NT2/D1 (cell line): Measurements from ENCODE around the gene ZFHX3.

Experiments used
- DNase-seq: peaks from one replicate; pipeline ENCODE4 v3.0.0-alpha.2; 2011; ENCODE audit warnings: low read depth, low spot score
- H3K27me3 ChIP-seq: 2 replicates; pipeline ENCODE4 v1.6.0; 2011; ENCODE audit warnings: mild to moderate bottlenecking; ENCODE audit not compliant: insufficient read length, insufficient read depth
- H3K36me3 ChIP-seq: 2 replicates; pipeline ENCODE4 v1.6.1; 2011; ENCODE audit warnings: mild to moderate bottlenecking, low read length, mixed read lengths; ENCODE audit not compliant: insufficient read depth, insufficient read length
- H3K4me1 ChIP-seq: 2 replicates; pipeline ENCODE4 v1.5.1; 2011; ENCODE audit not compliant: insufficient read depth, insufficient read length
- H3K4me3 ChIP-seq: 2 replicates; pipeline ENCODE4 v1.5.1; 2011; ENCODE audit warnings: low read depth; ENCODE audit not compliant: insufficient read length
- H3K9ac ChIP-seq: 2 replicates; pipeline ENCODE4 v1.6.0; 2011; ENCODE audit warnings: low read depth; ENCODE audit not compliant: insufficient read length
- H3K9me3 ChIP-seq: 2 replicates; pipeline ENCODE4 v1.5.1; 2011; ENCODE audit warnings: mild to moderate bottlenecking, low read length; ENCODE audit not compliant: insufficient read depth
- SUZ12 ChIP-seq: IDR thresholded peaks from 2 replicates; pipeline ENCODE4 v1.6.1; 2011; ENCODE audit not compliant: insufficient read length, insufficient read depth; ENCODE audit errors: extremely low read depth
- YY1 ChIP-seq: IDR thresholded peaks from 2 replicates; pipeline ENCODE4 v1.6.1; 2011; ENCODE audit not compliant: insufficient read length, insufficient read depth
- ZNF274 ChIP-seq: IDR thresholded peaks from 2 replicates; pipeline ENCODE4 v1.6.1; 2011; ENCODE audit warnings: mild to moderate bottlenecking, low read depth, low read length

ZFHX3 gene

GRCh38 chr16:72930396-72930795, 117.5 kb downstream of the ZFHX3 start:
- TF ChIP-seq YY1, result no peak
- TF ChIP-seq SUZ12, result no peak
- TF ChIP-seq ZNF274, result no peak
- no peak overlapping the region for H3K9ac ChIP-seq
- H3K4me1 ChIP-seq, result peaks cover 2% of the 10 kb centered on the region
- no peaks in the 10 kb centered on the region for H3K36me3 ChIP-seq
- no peaks in the 10 kb centered on the region for H3K9me3 ChIP-seq
- DNase-seq, result no peak
- H3K4me3 ChIP-seq, result no peak overlapping the region
- H3K27me3 ChIP-seq, result no peaks in the 10 kb centered on the region

DNA sequence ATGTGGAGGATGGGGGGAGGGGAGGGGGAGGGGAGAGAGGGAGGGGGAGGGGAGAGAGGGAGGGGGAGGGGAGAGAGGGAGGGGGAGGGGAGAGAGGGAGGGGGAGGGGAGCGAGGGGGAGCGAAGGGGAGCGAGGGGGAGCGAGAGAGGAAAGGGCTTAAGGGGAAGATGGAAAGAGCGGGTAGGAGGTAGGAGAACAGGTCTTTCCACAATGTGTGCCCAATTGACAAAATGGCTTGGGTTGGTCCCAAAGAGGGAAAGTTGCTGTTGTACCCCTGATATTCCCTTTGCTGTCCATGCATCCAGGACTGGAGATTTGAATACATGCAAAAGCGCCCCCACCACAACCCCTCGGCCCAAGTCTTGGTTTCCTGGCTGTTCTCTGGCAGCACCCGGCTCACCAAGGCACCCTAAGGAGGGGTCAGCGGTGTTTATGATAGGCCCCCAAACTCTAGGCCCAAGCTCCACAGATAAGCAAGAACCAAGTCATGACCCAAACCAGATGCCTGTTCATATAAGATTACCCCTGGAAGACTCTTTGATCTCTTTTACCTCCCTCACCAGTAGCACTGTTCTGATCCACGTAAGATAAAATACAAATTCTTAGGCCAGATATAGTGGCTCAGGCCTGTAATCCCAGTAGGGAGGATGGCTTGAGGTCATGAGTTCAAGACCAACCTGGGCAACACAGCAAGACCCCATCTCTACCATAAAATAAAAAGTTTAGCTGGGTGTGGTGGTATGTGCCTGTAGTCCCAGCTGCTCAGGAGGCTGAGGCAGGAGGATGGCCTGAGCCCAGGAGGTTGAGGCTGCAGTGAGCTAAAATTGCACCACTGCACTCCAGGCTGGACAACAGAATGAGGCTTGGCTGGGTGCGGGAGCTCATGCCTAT, 119.6 kb downstream of the ZFHX3 start:
- H3K9me3 ChIP-seq, result no peaks in the 10 kb centered on the region
- TF ChIP-seq YY1 (no peak), ZNF274 (no peak), SUZ12 (no peak)
- H3K9ac ChIP-seq, result no peak overlapping the region
- H3K27me3 ChIP-seq, result no peaks in the 10 kb centered on the region
- peaks cover 2% of the 10 kb centered on the region for H3K4me1 ChIP-seq
- no peak for DNase-seq
- H3K4me3 ChIP-seq, result no peak overlapping the region
- H3K36me3 ChIP-seq, result no peaks in the 10 kb centered on the region

DNA sequence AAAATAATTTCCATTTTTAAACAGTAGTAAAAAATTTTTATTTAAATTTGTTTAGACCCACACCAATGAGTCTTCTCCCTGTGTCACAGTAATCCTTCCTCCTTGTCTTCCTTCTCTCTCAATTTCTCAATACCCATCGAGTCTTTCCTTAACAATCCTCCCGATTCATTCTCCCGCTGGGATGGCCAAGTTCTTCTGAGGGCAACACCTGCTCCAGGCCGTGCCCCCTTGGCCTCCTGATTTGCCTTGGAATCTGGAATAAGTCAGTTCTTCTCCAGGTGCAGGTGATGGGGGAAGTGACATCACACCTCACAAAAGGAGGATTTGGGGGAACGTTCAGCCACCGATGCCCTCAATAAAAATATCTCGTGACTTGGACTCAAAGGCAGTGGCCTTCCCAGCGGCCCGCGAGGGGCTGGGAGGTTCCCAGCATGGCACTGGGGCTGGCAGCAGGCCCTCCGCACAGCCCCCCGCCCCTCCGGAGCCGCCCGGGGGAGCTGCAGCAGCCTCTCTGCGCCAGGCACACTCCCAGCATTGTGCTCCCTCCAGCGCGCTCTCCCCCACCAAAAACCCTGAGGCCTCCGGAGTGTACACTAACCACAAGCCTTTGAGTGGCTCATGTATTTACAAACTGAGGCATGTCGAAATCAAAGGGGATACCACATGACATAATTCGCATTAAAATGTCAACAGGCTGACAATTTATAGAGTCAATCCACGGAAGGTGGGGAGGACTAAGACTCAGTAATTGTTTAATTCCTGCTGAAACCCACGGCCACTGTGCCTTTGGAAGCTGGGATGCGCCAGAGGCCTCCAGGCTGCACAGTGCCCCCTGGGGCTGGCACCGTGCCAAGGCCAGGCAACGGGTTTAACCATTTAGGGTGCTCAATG, 120.5 kb downstream of the ZFHX3 start:
- Histone ChIP-seq H3K27me3 (no peaks in the 10 kb centered on the region), H3K9me3 (no peaks in the 10 kb centered on the region), H3K36me3 (no peaks in the 10 kb centered on the region), H3K4me3 (no peak overlapping the region), H3K9ac (no peak overlapping the region), H3K4me1 (peaks cover 2% of the 10 kb centered on the region)
- no peak for DNase-seq
- TF ChIP-seq YY1, result no peak
- TF ChIP-seq ZNF274, result no peak
- no peak for TF ChIP-seq SUZ12

- no peak for TF ChIP-seq SUZ12
- TF ChIP-seq YY1, result no peak
- TF ChIP-seq ZNF274, result no peak
- H3K4me3 ChIP-seq, result no peak overlapping the region
Observed at GRCh38 chr16:72926177-72927070, 121.5 kb downstream of the ZFHX3 start.

GRCh38 chr16:72925631-72925979, 122.3 kb downstream of the ZFHX3 start:
- Histone ChIP-seq H3K36me3 (no peaks in the 10 kb centered on the region), H3K9me3 (no peaks in the 10 kb centered on the region), H3K27me3 (no peaks in the 10 kb centered on the region), H3K4me1 (peaks cover 4% of the 10 kb centered on the region), H3K4me3 (no peak overlapping the region), H3K9ac (no peak overlapping the region)
- TF ChIP-seq YY1, result no peak
- no peak for TF ChIP-seq ZNF274
- TF ChIP-seq SUZ12, result no peak
- no peak for DNase-seq

More at GRCh38 chr16:72926177-72927070, 121.5 kb downstream of the ZFHX3 start:
- Histone ChIP-seq H3K27me3 (no peaks in the 10 kb centered on the region), H3K9me3 (no peaks in the 10 kb centered on the region), H3K4me1 (peaks cover 4% of the 10 kb centered on the region), H3K9ac (no peak overlapping the region), H3K36me3 (no peaks in the 10 kb centered on the region)
- DNase-seq, result no peak

DNA sequence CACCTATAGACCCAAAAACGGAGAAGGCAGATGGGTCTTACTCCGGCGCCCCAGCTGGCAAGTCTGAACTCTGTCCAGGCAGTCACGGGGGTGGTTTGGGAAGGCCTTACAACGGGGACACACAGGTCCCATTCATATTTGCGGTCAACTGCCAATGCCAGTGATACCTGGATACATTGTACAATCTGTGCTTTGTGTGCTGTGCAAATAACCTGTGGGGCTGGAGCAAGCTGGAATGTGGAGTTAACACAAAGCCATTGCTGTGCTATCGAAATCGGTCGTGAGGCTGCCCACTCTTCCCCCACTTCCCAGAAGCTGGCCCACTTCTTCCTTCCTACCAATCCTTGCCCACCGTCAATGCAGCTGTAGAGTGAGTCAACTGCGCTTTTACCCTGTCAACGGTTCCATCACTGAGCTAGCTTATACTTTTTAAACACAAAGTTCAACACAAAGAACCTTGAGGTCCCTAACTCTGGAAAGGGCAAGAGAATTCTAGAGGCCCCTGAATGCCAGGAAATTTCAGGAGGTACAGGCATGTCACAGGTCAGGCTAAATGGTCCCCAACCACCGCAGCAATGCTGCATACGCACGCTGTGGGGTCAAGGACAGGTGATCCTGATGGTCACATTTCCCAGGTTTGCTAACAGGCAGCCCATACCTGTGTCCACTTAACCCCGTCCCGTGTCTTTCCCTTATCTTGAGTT, 122.8 kb downstream of the ZFHX3 start:
- Histone ChIP-seq H3K9me3 (no peaks in the 10 kb centered on the region), H3K36me3 (no peaks in the 10 kb centered on the region), H3K27me3 (no peaks in the 10 kb centered on the region), H3K4me3 (no peak overlapping the region), H3K4me1 (peaks cover 4% of the 10 kb centered on the region), H3K9ac (no peak overlapping the region)
- no peak for TF ChIP-seq SUZ12
- no peak for TF ChIP-seq ZNF274
- TF ChIP-seq YY1, result no peak
- DNase-seq, result no peak
